Urothelium cell line (cell line): ENCODE data around the gene TSSK2.

Experiments
- DNase-seq: peaks from one replicate; pipeline ENCODE4 v3.0.0; 2011; ENCODE audit warnings: low spot score, mixed read lengths
- FAIRE-seq: peaks from 2 replicates; lab custom pipeline; 2011; peaks lifted over from hg19 to GRCh38; lab: Jason Lieb, UNC

The TSSK2 gene

GRCh38 chr22:19179497-19180048, 48.5 kb downstream of the TSSK2 start:
- peak; percentile 63 for DNase-seq
- no peak for FAIRE-seq

GRCh38 chr22:19180234-19180633, 49.1 kb downstream of the TSSK2 start:
- no peak for FAIRE-seq
- DNase-seq = no peak

GRCh38 chr22:19180740-19181410, 49.8 kb downstream of the TSSK2 start:
- DNase-seq (no peak), FAIRE-seq (no peak)

GRCh38 chr22:19181786-19182471, 50.8 kb downstream of the TSSK2 start:
- FAIRE-seq (no peak), DNase-seq (no peak)
